Measurements from ENCODE around the gene TMEM209.

- TF ChIP-seq POLR2A (IDR thresholded peaks at IDR 0.05) (no peak), CTCF (IDR thresholded peaks at IDR 0.05) (no peak)
These were observed 26.6 kb upstream of the TMEM209 start for GRCh38 chr7:130231792-130232191.
